OCI-LY7 (cell line): ENCODE measurements around the gene SLC17A7.

ENCODE experiments used
- CTCF ChIP-seq: fragments of 200-600 bp; sonication (generic); conservative IDR thresholded peaks from 2 replicates; pipeline ENCODE4 v1.5.1; 2014; ENCODE audit warnings: mild to moderate bottlenecking, antibody characterized with exemption, low read length, moderate library complexity, mixed read lengths
- EZH2phosphoT487 ChIP-seq: fragments of 200-600 bp; sonication (generic); IDR thresholded peaks from 2 replicates; pipeline ENCODE4 v1.6.1; 2018; ENCODE audit warnings: low read depth, borderline replicate concordance, mild to moderate bottlenecking, mixed run types, antibody characterized with exemption, low read length, moderate library complexity, mixed read lengths

- TF ChIP-seq CTCF, result no peak
- no peak for TF ChIP-seq EZH2phosphoT487
These were observed 34.2 kb downstream of the SLC17A7 start for GRCh38 chr19:49407079-49407478.
